ENCODE measurements around the gene POU4F1. TPM values are rescaled to one million over a fixed set of nuclear protein-coding genes. Genes with fewer than 3 reads are reported as not detected.

The POU4F1 gene
- total RNA-seq, 3 donors from 2014 or later: not detected

GRCh38 chr13:78586706-78587105 is 16.6 kb downstream of the POU4F1 start:
- no peak for DNase-seq
- TF ChIP-seq, protein P1, sequence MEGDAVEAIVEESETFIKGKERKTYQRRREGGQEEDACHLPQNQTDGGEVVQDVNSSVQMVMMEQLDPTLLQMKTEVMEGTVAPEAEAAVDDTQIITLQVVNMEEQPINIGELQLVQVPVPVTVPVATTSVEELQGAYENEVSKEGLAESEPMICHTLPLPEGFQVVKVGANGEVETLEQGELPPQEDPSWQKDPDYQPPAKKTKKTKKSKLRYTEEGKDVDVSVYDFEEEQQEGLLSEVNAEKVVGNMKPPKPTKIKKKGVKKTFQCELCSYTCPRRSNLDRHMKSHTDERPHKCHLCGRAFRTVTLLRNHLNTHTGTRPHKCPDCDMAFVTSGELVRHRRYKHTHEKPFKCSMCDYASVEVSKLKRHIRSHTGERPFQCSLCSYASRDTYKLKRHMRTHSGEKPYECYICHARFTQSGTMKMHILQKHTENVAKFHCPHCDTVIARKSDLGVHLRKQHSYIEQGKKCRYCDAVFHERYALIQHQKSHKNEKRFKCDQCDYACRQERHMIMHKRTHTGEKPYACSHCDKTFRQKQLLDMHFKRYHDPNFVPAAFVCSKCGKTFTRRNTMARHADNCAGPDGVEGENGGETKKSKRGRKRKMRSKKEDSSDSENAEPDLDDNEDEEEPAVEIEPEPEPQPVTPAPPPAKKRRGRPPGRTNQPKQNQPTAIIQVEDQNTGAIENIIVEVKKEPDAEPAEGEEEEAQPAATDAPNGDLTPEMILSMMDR (IDR thresholded peaks at IDR 0.05): no peak
- H3K4me3 ChIP-seq: no peak overlapping the region
- ATAC-seq: no peak
- no peaks in the 10 kb centered on the region for H3K36me3 ChIP-seq (ENCODE audit: low read depth)
- H3K9me3 ChIP-seq: no peaks in the 10 kb centered on the region
- no peaks in the 10 kb centered on the region for H3K4me1 ChIP-seq (ENCODE audit: low read depth)
- intact Hi-C loops (cut with DNase I, micrococcal nuclease): no loop called here

- no peak overlapping the region for H3K4me3 ChIP-seq
- H3K9me3 ChIP-seq: no peaks in the 10 kb centered on the region
- no peaks in the 10 kb centered on the region for H3K4me1 ChIP-seq (ENCODE audit: low read depth)
- H3K36me3 ChIP-seq (ENCODE audit: low read depth): no peaks in the 10 kb centered on the region
- no peak for DNase-seq
- TF ChIP-seq, protein P1 (IDR thresholded peaks at IDR 0.05): no peak
- intact Hi-C loops (cut with DNase I, micrococcal nuclease): no loop called here
- no peak for ATAC-seq
These were observed 27.1 kb downstream of the POU4F1 start for GRCh38 chr13:78576261-78576660.

- H3K4me3 ChIP-seq: no peak overlapping the region
These were observed 30.9 kb downstream of the POU4F1 start for GRCh38 chr13:78572459-78572858.

GRCh38 chr13:78569029-78569428 is 34.3 kb downstream of the POU4F1 start:
- Histone ChIP-seq H3K4me1 (ENCODE audit: low read depth) (no peaks in the 10 kb centered on the region), H3K4me3 (no peak overlapping the region), H3K9me3 (no peaks in the 10 kb centered on the region), H3K36me3 (ENCODE audit: low read depth) (no peaks in the 10 kb centered on the region)
- ATAC-seq (no peak), DNase-seq (no peak)
- intact Hi-C loops (cut with DNase I, micrococcal nuclease): no loop called here
- TF ChIP-seq, protein P1 (IDR thresholded peaks at IDR 0.05): no peak

More at GRCh38 chr13:78572459-78572858, 30.9 kb downstream of the POU4F1 start:
- TF ChIP-seq, protein P1 (IDR thresholded peaks at IDR 0.05): no peak
- ATAC-seq (no peak), DNase-seq (no peak)
- Histone ChIP-seq H3K4me1 (ENCODE audit: low read depth) (no peaks in the 10 kb centered on the region), H3K36me3 (ENCODE audit: low read depth) (no peaks in the 10 kb centered on the region), H3K9me3 (no peaks in the 10 kb centered on the region)
- intact Hi-C loops (cut with DNase I, micrococcal nuclease): no loop called here

GRCh38 chr13:78566631-78567030 is 36.7 kb downstream of the POU4F1 start:
- Histone ChIP-seq H3K4me1 (ENCODE audit: low read depth) (no peaks in the 10 kb centered on the region), H3K9me3 (no peaks in the 10 kb centered on the region), H3K4me3 (no peak overlapping the region), H3K36me3 (ENCODE audit: low read depth) (no peaks in the 10 kb centered on the region)
- ATAC-seq: no peak
- intact Hi-C loops (cut with DNase I, micrococcal nuclease): no loop called here
- TF ChIP-seq, protein P1 (IDR thresholded peaks at IDR 0.05): no peak
- no peak for DNase-seq

Measured in mucosa of descending colon (tissue), 3 donors.